CD4-positive, alpha-beta T cell treated with Interleukin-17A for 1 hour (primary cell): ENCODE results near the gene LRRC75A.
"Not testable (repeated sequence)": the region's sequence is repeated elsewhere in the genome, so short reads cannot be mapped to it uniquely, and the experiment has no call there.

Source experiments
- DNase-seq: peaks from one replicate; pipeline ENCODE4 v3.0.0-alpha.2; 2020

The LRRC75A gene

DNA sequence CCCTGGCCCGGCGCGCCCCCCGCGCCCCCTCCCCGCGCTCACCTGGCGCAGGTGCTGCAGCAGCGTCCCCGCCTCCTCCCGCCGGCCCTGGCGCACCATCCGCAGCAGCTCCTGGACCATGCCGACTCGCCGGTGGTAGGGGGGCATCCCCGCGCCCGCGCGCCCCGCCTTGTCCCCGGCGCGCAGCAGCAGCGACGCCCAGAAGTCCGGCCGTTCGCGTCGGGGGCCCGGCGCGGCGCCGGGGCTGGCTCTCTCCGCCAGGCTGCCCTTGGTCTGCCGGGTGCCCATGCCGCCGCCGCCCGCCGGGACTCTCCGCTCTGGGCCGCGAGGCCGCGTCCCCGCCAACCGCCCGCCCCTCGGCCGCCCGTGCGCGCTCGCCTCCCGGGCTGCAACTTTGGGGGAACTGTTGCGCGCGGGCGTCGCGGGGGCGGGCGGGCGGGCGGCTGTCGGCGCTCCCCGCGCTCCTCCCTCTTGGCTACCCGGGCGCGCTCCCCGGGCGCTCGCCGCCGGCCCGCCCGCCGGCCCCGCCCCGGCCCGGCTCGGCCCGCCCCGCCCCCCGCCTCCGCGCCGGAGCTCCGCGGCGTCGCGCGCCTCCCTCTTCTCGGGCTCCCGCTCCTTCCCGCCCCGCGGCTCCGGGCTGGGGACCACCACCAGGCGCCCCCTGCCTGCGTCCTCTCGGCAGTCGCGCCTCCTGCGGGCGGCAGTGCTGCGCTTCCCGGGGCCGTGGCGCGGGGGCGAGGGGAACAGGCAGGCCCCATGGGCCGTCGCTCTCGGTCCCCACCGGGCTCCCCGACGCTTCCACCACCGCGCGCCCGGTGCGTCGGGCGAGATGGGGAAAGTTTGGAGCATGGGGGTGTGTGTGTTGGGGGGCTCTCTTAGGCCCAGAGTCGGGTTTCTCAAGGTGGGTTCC, at the start of gene LRRC75A:
Gene LRRC75A, minus strand, starts transcription at position 491 of the 910 bp plus-strand sequence. Its CDS starts 203 bp downstream, at position 288.
- peak; percentile 66 for DNase-seq

- DNase-seq, result no peak
These were observed 45.1 kb upstream of the LRRC75A start for GRCh38 chr17:16537130-16537458.

- no peak for DNase-seq
These were observed 42.2 kb upstream of the LRRC75A start for GRCh38 chr17:16534236-16534635.

GRCh38 chr17:16529906-16530305, 37.9 kb upstream of the LRRC75A start:
- DNase-seq, result no peak

GRCh38 chr17:16527298-16527697, 35.3 kb upstream of the LRRC75A start:
- DNase-seq, result no peak

DNA sequence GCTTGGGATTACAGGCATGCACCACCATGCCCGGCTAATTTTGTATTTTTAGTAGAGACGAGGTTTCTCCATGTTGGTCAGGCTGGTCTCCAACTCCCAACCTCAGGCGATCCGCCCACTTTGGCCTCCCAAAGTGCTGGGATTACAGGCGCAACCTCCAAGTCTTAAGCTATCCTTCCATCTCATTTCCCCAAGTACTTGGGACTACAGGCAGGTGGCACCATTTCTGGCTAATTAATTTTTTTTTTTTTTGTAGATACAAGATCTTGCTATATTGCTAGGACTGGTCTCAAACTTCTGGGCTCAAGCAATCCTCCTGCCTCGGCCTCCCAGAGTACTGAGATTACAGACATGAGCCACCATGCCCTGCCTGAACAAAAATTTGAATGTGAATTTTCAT, 33.6 kb upstream of the LRRC75A start:
- DNase-seq, result not testable (repeated sequence)

GRCh38 chr17:16521070-16521727, 29.2 kb upstream of the LRRC75A start:
- DNase-seq, result peak; percentile 80

DNA sequence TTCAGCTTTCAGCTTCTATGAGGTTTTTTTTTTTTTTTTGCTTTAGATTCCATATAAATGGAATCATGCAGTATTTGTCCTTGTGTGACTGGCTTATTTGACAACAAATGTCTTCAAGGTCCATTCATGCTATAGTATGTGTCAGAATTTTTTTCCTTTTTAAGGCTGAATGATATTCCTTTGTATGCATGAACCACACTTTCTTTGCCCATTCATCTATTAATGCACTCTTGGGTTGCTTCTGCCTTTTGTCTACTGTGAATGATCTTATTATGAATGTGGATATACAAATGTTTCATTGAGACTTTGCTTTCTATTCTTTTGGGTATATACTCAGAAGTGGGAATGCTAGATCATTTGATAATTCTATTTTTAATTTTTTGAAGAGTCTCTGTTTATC, 27.0 kb upstream of the LRRC75A start:
- DNase-seq, result no peak

DNA sequence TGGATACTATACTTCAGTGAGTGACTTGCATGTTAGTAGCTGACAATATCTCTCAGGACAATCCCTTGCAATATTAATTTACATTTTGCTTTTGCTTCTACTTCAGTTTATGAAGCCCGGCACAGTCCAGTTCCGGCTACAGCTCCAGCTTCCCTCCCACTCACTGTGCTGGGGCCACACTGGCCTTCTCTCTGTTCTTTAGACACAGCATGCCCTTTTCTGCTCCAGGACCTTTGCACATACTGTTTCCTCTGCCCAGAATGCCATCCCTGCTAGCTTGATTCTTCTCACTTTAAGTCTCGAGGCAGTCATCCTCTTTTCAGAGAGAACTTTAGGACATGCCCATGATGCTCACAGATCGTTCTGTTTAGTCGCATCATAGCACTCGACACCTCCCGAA, 25.5 kb upstream of the LRRC75A start:
- no peak for DNase-seq

GRCh38 chr17:16516594-16517051, 24.6 kb upstream of the LRRC75A start:
- no peak for DNase-seq

DNA sequence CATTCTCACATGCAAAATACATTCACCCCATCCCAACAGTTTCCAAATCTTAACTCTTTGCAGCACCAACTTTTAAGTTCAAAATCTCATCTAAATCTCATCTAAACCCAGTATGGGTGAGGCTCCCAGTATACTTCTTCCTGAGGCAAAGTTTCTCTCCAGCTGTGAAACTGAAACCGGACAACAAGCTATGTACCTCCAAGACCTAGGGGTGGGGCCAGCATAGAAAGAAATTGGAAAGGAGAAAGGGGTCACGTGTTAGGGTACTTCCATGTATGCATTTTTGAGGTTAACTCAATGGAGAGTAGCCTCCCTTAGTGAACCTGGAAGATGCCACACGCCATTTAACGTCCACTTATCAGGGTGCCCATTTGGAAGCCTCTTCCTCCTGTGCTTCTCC, 23.9 kb upstream of the LRRC75A start:
- no peak for DNase-seq

- DNase-seq, result no peak
These were observed 21.9 kb upstream of the LRRC75A start for GRCh38 chr17:16513873-16514272.

DNA sequence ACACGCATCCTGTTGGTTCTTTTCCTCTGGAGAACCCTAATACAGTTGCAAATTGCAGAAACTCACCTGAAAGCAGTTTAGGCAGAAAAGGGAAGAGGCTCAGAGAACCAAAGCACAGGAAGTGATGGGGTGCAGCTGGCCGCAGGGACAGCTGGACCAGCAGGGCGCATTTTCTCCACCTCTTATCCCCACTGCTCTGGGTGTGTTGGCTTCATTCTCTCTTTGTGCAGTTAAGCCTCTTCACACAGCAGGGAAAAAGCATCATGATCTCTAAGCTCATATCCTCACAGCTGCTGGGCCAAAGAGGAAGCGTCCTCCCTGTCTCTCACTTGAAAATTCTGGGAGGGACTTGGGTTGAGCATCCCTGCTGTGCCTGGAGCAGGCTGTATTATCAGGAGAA, 20.0 kb upstream of the LRRC75A start:
- peak; percentile 1 for DNase-seq

DNA sequence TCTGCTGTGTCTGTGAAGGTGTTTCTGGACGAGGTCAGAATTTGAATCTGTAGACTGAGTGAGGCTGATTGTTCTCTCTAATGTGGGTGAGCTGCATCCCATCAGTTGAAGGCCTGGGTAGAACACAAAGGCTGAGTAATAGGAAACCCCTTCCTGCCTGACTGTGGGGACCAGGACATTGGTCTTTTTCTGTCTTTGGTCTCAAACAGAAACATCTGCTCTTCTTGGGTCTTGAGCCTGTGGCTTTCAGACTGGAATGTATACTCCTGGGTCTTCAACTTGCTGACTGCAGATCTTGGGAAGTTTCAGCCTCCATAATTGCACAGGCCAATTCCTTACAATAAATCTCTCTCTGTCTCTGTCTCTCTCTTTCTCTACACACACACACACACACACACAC, 19.6 kb upstream of the LRRC75A start:
- no peak for DNase-seq

DNA sequence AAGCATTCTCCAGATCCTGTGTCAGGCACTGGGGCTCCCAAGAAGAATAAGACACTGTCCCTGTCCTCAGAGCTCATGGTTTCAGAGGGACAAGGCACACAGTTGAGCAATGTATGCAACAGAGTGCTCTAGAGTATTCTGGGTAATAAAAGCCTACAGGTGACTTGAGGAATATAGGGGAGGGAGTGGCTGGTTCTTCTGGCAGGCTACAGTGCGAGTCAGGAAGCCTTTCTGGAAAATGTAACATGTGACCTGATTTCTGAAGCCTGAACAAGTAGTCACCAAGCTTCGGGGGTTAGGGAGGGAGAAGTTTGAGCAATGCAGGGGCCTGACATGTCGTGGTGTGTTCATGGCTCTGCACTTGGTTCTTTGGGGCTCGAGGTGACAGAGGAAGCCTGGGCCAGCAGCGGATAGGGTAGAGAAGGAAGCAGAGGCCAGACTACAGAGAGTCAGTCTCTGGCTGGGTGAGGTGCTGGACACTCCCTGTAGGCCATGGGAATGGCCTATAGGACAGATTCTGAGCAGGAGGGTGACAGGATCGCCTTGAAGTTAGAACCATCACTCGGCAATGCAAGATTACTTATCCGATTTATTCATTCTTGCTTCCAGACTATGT, 16.0 kb upstream of the LRRC75A start:
- no peak for DNase-seq

DNA sequence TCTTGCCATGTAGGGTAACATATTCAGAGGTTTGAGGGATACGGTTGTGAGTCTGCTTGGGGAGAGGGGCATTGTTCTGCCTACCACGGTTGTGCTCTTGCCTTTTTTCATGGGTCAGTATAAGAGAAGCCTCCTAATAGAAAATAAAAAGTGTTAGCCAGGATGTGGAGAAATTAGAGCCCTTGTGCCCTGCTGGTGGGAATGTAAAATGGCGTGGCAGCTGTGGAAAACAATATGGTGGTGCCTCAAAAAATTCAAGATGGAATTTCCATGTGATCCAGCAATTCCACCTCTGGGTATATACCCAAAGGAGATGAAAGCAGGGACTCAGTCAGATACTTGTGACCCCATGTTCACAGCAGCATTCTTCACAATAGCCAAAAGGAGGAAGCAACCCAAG, 14.2 kb upstream of the LRRC75A start:
- DNase-seq, result no peak

DNA sequence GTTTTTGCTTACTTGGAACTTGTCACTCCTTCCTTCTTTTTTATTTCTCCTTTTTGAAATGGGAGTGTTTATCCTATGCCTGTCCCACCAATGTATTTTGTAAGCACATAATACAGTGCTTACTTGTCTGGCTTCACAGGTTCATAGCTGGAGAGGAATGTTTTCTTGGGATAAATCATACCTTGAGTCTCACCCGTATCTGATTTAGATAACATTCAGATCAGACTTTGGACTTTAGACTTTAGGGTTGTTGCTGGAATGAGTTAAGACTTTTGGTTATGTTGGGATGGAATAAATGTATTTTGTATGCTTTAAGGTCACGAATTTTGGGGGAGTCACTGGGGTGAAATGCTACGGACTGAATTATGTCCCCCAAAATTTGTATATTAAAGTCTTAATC, 13.0 kb upstream of the LRRC75A start:
- no peak for DNase-seq

DNA sequence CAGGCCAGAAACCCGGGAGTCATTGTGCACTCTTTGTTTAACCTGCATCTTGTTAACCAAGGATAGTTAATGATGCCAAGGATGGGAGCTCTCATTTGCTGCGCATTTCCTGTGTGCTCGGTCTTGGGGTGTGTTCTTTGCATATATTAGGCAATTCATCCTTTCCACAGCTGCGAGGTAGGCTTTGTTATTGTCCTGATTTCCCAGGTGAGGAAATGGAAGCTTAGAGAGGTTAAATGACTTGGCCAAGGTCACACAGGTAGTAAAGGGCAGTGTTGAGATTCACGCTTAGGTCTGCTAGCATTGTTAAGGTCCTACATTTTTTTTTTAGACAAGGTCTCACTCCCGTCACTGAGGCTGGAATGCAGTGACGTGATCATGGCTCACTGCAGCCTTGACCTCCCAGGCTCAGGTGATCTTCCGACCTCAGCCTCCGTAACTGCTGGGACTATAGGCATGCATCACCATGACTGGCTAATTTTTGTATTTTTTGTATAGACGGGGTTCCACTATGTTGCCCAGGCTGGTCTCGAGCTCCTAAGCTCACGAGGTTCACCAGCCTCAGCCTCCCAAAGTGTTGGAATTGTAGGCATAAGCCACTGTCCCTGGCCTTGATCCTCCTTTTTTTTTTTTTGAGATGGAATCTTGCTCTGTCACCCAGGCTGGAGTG, 5.0 kb upstream of the LRRC75A start:
- DNase-seq, result no peak

GRCh38 chr17:16495980-16496819, 4.2 kb upstream of the LRRC75A start:
- DNase-seq, result no peak

DNA sequence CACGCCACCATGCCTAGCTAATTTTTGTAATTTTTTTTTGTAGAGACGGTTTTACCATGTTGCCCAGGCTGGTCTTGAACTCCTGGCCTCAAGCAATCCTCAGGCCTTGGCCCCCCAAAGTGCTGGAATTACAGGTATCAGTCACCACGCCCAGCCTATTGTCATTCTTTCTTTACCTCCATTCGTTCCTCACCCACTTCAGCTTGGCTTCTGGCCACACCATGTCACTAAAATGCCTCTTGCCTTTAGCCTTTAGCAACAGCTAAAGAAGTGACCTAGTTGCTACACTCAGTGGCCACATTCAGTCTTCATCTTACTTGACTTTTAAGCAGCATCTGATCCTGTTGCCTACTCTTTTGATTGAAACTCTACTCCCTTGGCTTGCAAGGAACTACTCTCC, 3.6 kb upstream of the LRRC75A start:
- no peak for DNase-seq

DNA sequence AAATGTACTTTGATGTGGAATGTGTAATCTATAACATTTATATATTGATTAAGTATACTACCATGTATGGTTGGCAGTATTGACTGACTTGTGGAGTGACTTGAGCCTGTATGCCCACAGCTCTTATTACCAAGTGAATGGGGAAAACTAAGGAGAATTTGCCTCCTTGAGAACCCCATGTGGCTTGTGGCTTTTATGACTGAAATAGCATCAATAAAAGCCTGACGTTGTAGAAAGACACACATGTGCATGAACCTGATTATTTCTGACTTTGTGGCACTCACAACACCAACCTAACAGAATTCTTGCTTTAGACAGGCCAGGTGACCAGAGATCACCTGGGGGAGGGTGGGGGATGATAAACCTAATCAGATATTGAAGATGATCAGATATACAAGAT, 2.1 kb upstream of the LRRC75A start:
- DNase-seq, result no peak

- no peak for DNase-seq
These were observed 1.6 kb upstream of the LRRC75A start for GRCh38 chr17:16493531-16494046.
